LNCaP clone FGC (cell line): Measurements from ENCODE around the gene YPEL3.

ENCODE experiments used
- DNase-seq: peaks from one replicate; pipeline ENCODE4 v3.0.0-alpha.2; 2011; ENCODE audit warnings: low read depth
- H3K4me3 ChIP-seq: 2 replicates; pipeline ENCODE4 v1.5.1; 2011; ENCODE audit warnings: mild to moderate bottlenecking, low read depth, low read length, control low read depth
- TF ChIP-seq, protein P1 (sequence below): IDR thresholded peaks from 2 replicates; pipeline ENCODE4 v1.5.1; 2012; ENCODE audit warnings: mild to moderate bottlenecking; ENCODE audit not compliant: control insufficient read depth, insufficient read depth; ENCODE audit errors: extremely low read depth

YPEL3 gene

DNA sequence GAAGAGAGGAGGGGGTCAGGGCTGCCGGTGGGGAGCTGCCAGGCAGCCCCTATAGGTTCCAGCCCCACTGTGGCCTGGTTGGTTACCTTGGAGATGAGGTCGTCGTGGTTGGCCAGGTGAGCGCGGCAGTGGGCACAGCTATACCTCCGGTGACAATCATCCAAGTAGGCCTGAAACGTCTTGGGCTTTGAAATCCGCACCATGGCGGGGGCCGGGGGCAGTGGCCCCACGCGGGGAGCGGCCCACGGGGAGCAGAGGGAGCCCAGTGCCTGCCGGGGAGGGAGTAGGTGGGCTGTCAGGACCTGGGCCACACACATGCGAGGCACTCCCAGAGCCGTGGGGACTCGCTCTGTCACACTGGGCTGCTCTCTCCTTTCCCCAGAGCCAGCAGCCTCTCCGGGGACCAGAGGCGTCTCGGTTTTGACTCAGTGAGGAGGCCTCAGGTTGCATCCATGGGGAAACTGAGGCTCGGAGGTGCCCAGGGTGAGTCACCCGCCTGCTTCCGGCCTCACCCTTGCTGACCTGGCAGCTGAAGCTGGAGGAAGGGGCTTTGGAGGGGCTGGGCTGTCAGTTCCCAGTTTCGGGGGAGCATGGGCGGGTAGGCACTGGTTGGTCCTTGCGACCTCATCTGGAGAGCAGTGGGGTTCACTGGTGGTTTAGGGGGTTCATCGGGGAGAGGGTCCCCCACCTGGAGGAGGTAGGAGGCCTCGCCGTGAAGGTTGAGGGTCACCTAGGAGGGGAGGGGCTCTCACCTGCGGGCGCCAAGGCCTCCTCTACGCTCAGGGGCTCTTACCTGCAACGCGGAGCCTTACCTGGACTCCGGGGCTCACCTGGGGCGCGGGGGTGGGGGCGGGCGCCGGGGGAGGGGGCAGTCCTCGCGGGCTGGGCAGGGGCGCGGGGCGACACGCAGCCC is 591 bp downstream of the YPEL3 start:
- TF ChIP-seq, protein P1, sequence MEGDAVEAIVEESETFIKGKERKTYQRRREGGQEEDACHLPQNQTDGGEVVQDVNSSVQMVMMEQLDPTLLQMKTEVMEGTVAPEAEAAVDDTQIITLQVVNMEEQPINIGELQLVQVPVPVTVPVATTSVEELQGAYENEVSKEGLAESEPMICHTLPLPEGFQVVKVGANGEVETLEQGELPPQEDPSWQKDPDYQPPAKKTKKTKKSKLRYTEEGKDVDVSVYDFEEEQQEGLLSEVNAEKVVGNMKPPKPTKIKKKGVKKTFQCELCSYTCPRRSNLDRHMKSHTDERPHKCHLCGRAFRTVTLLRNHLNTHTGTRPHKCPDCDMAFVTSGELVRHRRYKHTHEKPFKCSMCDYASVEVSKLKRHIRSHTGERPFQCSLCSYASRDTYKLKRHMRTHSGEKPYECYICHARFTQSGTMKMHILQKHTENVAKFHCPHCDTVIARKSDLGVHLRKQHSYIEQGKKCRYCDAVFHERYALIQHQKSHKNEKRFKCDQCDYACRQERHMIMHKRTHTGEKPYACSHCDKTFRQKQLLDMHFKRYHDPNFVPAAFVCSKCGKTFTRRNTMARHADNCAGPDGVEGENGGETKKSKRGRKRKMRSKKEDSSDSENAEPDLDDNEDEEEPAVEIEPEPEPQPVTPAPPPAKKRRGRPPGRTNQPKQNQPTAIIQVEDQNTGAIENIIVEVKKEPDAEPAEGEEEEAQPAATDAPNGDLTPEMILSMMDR, result no peak
- H3K4me3 ChIP-seq, result peak overlapping the region; percentile 53
- no peak for DNase-seq

DNA sequence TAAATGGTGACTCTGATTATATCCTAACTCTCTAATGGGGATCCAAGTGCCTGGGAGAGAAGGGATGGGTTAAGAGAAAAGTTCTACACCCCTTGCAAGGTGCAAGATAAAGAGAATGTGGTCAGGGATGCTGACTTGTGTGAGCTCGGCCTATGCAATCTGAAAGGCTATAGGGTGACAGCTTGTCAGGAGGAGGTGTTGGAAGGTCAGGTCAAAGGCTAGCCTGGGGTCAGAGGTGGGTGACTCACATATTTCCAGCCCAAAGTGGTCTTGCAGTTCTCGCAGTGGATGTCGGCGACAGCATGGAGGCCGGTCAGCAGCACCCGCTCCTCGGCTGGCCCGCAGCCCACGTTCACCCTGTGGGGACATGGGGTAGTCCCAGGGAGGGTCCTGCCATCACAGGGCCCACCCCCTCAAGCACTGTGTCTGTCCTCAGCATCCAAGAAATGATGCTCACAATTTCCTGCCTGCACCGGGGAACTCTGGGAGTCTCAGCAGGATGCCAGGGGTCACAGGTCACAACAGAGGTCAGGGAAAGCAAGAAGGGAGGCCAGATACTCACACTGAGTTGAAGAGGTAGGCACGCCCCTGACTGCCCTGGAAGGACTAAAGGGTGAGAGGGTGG is 1.4 kb downstream of the YPEL3 start:
- no peak for DNase-seq
- no peak overlapping the region for H3K4me3 ChIP-seq
- TF ChIP-seq, protein P1, result no peak

DNA sequence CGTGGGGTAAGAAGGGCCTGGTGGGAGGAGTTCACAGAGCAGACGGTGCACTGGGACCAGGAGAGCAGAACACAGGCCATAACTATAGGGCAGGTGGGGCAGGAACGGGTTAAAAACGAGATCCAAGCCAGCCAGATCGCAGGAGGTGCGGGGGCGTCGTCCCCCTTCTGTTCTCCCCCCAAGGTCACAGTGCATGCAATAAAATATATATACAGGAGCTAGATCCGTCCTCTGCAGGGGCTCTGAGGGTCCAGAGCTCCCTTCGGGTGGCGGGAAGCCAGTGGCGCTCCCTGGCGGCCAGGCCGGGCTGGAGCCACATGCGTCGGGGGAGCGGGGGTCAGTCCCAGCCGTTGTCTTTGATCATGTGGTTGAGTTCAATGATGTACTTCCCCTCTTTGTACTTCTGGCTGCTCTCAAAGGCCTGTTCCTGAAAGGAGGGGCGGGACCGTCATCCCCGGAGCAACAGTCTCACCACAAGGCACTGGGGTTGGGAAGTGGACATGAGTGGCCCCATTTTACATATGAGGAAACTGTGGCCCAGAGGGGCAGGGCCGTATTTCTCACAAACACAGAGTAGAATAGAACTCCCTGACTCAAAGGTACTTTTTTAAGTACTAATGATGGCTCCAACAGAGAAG is 3.5 kb downstream of the YPEL3 start:
- H3K4me3 ChIP-seq, result peak overlapping the region; percentile 62
- no peak for DNase-seq
- TF ChIP-seq, protein P1, result no peak

DNA sequence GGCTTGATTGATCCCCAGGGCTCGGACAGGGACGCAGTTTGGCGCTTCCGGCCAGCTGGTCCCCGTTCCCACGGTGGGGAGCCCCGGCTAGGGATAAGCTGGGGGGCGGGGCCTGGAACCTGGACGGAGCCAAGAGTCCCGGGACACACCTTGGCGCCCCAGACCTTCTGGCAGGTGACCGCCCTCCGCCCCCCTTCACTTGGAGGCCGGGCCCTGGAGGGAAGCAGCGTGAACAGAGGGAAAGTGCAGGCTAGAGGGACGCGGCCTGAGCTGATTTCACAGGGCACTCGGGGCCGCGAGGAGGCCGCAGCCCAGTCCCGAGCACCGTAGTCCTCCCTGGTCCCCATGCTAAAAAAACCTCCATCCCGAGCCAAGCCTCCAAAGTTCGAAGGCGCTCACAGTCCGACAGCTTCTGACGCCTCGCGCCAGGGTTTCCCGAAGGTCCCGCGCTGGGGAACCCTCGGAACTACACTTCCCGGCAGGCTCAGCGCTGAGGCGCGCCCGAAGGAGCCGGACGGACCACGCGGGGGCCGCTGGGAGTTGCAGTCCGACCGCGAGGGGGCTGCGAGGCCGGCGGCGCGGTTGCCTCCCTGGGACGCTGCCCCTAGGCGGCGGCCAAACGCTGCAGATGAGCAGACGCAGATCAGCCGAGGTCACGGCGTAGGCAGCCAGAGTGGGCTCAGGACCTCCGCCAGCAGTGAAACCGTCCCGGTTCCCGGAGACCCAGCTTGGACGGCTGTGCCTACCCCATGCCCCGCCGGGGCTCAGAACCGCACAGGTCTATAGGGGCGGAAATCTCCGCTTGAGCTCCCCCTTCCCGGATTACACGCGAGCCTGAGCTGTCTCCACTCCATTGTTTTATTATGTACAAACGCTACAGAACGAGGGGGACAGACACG is 4.3 kb downstream of the YPEL3 start, which contains the start of gene TBX6:
Gene TBX6, minus strand, starts transcription at position 451 of the 899 bp plus-strand sequence. CDS start 731 bp downstream, outside the sequence.
- TF ChIP-seq, protein P1, result peak; percentile 91
- peak within 1 kb of the TSS; percentile 62 for H3K4me3 ChIP-seq
- DNase-seq, result peak; percentile 56

DNA sequence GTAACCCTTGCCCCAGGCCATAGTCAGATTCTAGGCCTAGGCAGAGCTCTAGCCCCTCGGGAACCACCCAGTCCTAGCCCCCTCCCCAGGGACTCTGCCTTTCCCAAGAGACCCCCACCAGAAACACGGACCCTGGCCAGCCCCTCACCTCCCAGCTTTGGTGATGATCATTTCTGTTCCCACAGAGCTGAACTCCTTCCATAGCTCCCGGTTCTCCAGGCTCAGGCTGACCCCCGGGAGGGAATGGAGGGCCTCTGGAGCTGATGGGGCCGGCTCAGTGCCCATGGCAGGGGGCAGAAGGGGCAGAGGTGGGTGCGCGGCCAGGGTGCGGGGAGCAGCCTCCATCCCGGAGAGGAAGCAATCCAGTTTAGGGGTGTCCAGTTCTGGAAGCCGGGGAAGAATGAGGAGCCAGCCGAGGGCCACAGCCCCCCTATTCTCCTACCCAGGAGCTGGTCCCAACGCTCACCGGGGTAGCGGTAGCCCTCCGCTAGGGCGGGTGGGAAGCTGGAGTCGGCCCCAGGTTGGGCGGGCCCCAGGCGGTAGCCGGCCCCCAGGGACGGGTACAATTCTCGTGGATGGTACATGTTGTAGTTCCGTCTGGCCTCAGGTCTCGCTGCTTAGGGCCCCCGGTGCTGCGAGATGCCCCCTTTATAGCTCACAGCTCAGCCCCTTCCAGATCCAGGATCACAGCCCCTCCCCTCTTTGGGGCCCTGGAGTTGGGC is 5.2 kb downstream of the YPEL3 start:
- no peak for DNase-seq
- no peak overlapping the region for H3K4me3 ChIP-seq
- TF ChIP-seq, protein P1, result no peak
